Iris pigment epithelial cell (primary cell): Measurements from ENCODE around the gene FLG.
"Not testable (repeated sequence)": the region's sequence is repeated elsewhere in the genome, so short reads cannot be mapped to it uniquely, and the experiment has no call there.

Experiments used
- DNase-seq: peaks from one replicate; pipeline ENCODE4 v3.0.0-alpha.2; 2011; ENCODE audit warnings: low read depth

FLG gene

DNA sequence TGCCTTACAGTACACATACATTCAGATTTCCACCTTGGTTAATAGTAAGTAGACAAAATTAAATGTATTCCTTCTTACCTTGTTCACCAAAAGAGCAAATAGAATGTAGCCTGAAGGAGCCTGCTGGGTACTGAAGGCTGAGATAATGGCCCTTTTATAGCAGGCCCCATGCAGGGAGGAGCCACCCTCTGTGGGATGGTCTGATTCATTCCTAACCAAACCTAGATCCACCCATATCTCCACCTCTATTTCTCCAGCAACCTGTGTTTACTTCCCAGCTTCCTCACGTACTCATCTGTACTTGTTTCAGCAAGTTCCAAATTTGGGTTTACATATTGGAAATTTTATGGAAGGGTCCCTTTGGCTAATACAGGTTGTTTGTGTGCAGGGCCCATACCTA, at the start of gene FLG:
Gene FLG (minus strand): TSS at position 129 of the 400 bp plus-strand sequence. CDS start 9,783 bp downstream, outside the sequence.
- no peak for DNase-seq

DNA sequence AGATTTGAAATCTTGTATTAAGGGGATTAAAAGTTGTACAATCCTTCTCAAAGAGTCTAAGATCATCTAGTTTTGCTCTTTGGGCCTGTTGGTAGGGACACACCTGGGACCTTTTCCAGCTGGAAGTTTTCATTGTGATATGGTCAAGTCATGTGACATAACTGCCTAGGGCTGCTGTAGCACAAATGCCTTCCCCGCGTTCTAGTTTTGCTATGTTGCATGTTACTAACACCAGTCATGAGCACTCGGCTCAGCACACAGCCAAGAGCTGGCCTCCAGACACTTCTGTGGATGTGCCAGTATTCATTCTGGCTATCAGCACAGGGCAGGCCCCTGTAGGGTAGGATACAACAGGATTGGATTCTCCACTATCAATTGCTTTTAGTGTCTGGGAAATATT, 49.4 kb upstream of the FLG start:
- no peak for DNase-seq

DNA sequence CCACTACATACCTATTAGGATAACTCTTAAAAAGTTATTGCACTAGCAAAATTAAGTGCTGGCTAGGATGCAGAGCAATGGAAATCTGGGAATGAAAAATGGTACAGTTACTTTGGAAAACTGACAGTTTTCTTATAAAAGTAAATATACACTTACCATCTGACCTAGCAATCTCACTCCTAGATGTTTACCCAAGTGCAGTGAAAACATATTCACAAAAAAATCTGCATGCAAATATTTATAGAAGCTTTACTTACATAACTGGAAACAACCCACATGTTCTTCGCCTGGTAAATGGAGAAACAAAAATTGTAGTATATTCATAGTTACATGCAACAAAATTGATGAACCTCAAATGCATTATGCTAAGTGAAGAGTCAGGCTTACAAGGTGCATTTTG, 47.6 kb upstream of the FLG start:
- DNase-seq, result no peak

DNA sequence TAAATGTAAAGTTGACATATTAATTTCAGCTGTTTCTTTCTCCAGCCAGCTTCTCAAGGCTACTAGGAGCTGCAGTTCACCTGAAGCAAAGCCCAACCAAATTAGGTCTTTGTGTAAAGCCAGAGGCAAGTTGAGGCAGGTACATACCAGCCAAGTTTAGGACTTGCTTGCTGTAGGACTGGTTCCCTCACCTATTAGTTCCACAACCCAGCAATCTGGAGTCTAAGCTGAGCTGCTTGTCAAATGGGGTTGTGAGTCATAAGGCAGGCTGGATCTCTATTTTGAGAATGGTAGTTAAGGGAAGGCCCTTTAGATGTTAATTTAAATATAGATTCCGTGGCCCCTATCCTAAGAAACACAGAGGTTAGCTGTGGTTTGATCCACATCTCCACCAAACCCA, 42.4 kb upstream of the FLG start:
- no peak for DNase-seq

- DNase-seq, result no peak
Measured at GRCh38 chr1:152359906-152360305, 34.9 kb upstream of the FLG start, which contains the start of gene FLG2. FLG2 (minus strand) TSS chr1:152360006; CDS start chr1:152358884, 1,122 bp downstream.

GRCh38 chr1:152356736-152357135, 31.7 kb upstream of the FLG start:
- DNase-seq, result no peak

DNA sequence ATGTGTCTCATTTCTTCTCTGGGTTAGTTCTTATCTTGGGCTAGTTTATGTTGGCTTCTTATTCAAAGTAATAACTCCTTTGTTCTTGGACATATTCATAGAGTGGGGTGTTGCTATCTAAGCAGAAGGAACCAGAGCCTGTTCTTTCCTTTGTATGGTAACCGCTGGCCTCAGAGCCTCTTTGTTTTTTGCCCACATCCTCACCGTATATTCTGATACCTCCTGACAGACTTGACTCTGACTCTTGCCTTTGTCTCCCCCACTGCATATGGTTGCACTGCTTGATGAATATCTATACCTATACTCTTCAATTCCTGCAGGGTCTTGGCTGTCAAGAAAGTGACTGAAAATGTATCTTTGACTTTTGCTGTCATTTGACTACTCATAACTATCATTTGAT, 24.6 kb upstream of the FLG start:
- DNase-seq, result no peak

- peak; percentile 8 for DNase-seq
Measured at GRCh38 chr1:152348447-152348846, 23.4 kb upstream of the FLG start.

GRCh38 chr1:152347116-152347728, 22.2 kb upstream of the FLG start:
- peak; percentile 55 for DNase-seq

GRCh38 chr1:152344438-152344837, 19.4 kb upstream of the FLG start:
- no peak for DNase-seq

GRCh38 chr1:152343006-152343405, 18.0 kb upstream of the FLG start:
- no peak for DNase-seq

DNA sequence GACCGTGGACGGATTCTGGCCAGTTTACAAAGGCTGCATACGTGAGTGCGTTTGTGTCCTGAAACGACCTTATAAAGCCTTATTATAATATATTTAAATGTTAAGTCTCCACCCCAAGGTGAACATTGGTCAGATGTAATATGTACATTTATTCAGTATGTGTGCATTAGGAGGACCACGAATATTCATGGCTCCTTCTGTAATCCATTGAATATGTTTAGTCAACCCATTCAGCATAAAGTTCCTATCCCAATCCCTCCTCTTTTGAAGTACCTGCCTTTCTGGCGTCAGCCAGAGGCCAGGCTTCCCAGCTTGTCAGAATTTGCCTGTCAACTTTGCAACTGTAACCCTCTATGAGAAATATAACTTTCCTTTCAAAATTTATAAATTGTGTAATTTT, 10.4 kb upstream of the FLG start:
- DNase-seq, result no peak

- no peak for DNase-seq
Measured at GRCh38 chr1:152328801-152329391, 3.9 kb upstream of the FLG start.

DNA sequence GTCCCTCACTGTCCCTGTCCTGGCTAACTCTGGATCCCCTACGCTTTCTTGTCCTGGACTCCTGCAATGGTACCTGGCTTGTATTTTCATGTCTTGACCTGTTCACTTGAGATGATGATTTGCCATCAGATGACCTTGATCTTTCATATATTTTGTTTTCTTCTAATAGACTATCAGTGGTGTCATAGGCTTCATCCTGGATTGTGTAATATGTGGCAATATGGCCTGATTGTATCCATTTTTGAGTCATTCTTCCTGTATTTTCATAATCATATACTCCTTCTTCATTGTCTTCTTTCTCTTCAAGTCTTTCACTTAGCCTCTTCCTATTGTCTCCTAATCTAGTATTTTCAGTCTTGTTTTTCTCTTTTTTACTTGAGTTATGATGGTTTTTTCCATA, 11.1 kb downstream of the FLG start:
- DNase-seq, result no peak

DNA sequence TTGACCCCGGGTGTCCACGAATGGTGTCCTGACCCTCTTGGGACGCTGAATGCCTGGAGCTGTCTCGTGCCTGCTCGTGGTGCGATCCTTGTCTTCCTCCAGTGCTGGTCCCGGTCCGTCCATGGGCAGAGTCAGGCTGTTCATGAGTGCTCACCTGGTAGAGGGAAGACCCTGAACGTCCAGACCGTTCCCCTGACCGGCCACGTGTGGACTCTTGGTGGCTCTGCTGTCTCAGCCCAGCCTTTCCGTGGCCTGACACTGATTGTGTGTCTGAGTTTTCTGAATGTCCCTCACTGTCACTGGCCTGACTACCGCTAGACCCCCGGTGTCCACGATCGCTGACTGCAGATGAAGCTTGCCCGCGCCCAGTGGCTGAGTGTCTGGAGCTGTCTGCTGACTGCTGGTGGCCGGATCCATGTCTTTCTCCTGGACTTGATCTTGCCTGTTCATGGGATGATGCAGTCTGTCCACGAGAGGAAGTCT, 11.7 kb downstream of the FLG start:
- DNase-seq, result no peak

- not testable (repeated sequence) for DNase-seq
Measured at GRCh38 chr1:152312169-152312568, 12.9 kb downstream of the FLG start.

DNA sequence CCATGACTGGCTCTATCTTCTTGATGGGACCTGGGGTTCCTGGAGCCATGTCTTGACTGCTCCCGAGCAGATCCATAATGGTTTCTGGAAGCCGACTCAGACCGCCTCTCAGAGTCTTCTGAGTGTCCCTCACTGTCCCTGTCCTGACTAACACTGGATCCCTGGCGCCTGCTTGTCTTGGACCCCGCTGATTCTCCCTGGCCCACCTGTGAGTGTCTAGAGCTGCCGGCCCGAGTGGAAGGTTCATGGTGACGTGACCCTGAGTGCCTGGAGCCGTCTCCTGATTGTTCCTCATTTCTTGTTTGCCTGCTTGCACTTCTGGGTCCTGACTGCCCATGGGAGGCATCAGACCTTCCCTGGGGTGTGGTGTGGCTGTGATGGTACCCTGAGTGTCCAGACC, 15.1 kb downstream of the FLG start:
- no peak for DNase-seq

DNA sequence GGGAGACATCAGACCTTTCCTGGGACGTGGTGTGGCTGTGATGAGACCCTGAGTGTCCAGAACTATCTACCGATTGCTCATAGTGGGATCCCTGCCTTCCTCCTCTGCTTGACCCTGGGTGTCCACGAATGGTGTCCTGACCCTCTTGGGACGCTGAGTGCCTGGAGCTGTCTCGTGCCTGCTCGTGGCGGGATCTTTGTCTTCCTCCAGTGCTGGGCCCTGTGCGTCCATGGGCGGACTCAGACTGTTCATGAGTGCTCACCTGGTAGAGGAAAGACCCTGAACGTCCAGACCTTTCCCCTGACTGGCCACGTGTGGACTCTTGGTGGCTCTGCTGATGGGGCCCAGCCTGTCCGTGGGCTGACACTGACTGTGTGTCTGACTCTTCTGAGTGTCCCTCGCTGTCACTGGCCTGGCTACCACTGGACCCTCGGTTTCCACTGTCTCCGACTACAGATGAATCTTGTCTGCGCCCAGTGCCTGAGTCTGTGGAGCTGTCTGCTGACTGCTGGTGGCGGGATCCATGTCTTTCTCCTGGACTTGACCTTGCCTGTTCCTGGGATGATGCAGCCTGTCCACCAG, 15.6 kb downstream of the FLG start:
- DNase-seq, result not testable (repeated sequence)

DNA sequence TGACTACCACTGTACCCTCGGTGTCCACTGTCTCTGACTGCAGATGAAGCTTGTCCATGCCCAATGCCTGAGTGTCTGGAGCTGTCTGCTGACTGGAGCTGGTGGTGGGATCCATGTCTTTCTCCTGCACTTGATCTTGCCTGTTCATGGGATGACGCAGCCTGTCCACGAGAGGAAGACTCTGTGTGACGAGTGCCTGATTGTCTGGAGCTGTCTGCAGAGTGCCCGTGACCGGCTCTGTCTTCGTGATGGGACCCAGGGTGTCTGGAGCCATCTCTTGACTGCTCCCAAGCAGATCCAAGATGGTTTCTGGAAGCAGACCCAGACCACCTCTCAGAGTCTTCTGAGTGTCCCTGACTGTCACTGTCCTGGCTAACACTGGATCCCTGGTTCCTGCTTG, 16.3 kb downstream of the FLG start:
- not testable (repeated sequence) for DNase-seq

GRCh38 chr1:152307970-152308369, 17.1 kb downstream of the FLG start:
- DNase-seq, result not testable (repeated sequence)

DNA sequence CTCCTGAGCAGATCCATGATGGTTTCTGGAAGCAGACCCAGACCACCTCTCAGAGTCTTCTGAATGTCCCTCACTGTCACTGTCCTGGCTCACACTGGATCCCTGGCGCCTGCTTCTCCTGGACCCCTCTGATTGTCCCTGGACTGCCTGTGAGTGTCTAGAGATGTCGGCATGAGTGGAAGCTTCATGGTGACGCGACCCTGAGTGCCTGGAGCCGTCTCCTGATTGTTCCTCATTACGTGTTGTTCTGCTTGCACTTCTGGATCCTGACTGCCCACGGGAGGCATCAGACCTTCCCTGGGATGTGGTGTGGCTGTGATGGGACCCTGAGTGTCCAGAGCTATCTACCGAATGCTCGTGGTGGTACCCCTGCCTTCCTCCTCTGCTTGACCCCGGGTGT, 18.9 kb downstream of the FLG start:
- DNase-seq, result not testable (repeated sequence)

DNA sequence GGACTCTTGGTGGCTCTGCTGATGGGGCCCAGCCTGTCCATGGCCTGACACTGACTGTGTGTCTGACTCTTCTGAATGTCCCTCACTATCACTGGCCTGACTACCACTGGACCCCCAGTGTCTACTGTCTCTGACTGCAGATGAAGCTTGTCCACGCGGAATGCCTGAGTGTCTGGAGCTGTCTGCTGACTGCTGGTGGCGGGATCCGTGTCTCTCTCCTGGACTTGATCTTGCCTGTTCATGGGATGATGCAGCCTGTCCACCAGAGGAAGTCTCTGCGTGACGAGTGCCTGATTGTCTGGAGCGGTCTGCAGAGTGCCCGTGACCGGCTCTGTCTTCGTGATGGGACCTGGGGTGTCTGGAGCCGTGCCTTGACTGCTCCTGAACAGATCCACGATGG, 20.3 kb downstream of the FLG start:
- not testable (repeated sequence) for DNase-seq

GRCh38 chr1:152303139-152303872, 21.7 kb downstream of the FLG start:
- DNase-seq, result not testable (repeated sequence)
